GM18867 (cell line): ENCODE measurements around the gene PTPN14.
"Not testable (repeated sequence)": the region's sequence is repeated elsewhere in the genome, so short reads cannot be mapped to it uniquely, and the experiment has no call there.

ENCODE experiments used
- ATAC-seq: cut with Tn5 transposase; IDR thresholded peaks from one replicate; pipeline ENCODE4 v1.9.1; 2021; ENCODE audit warnings: mild to moderate bottlenecking, moderate library complexity; ENCODE audit not compliant: unreplicated experiment

PTPN14 gene

DNA sequence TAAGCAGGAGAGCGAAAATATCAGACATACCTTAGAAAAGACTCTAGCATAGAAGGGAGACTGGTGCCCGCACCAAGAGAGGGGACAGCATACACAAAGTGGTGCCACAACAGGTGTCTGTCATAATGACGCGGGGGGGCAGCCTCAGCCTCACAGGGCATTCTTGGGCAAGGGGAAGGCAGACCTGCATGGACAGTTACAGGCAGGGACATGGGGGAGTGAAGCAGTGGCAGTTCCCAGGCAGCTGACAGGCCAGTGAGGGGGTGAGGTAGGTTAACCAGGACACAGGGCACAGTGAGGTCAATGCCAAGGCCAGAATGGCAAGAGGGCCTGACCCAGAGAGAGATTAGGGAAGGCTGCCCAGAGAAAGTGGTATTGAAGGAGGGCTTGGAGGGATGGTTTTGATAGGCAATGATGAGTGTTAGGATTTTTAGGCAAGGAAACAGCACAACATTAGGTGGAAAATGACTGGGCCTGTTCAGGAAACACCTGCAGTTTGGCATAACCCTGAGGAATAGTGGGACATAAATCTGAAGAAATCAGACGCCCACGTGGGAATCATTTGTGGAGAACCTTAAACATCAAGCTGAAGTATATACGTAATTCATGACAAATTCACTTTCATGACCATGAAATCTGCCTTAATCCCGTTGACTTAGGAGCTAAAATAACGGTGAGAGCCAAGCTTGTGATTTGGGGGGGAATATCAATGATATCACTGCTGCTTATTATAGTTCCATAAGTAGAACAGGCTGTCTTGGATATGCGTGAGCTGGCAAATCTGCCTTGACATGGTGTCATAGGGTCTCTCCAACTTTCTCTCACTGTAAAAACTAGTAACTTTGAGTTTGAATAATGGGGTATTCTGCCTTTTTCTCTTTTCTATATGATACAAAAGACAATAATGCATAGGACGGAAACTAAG, 8.9 kb downstream of the PTPN14 start:
- ATAC-seq = no peak

DNA sequence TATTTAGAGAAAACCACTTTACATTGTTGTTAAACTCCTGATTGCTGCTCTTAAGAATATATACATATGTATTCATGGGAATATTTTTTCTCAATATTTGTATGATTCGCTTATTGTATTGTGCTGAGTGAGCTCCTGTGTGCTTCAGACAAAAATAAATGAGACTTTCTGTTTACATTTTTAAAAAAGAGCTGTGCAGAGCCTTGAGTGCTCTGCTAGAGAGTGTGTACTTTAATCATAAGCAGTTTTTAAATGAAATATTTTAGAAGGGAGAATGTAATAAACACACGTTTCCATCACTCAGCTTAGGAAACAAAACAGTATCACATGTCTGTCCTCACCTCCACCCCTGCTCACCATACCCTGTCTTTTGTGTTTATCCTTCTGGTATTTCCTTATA, 9.7 kb downstream of the PTPN14 start:
- no peak for ATAC-seq

- no peak for ATAC-seq
Observed at GRCh38 chr1:214541206-214541605, 10.2 kb downstream of the PTPN14 start.

- ATAC-seq = no peak
Observed at GRCh38 chr1:214540324-214540723, 11.1 kb downstream of the PTPN14 start.

GRCh38 chr1:214538496-214538895, 12.9 kb downstream of the PTPN14 start:
- no peak for ATAC-seq

GRCh38 chr1:214537872-214538473, 13.4 kb downstream of the PTPN14 start:
- no peak for ATAC-seq

- ATAC-seq = no peak
Observed at GRCh38 chr1:214537219-214537618, 14.2 kb downstream of the PTPN14 start.

DNA sequence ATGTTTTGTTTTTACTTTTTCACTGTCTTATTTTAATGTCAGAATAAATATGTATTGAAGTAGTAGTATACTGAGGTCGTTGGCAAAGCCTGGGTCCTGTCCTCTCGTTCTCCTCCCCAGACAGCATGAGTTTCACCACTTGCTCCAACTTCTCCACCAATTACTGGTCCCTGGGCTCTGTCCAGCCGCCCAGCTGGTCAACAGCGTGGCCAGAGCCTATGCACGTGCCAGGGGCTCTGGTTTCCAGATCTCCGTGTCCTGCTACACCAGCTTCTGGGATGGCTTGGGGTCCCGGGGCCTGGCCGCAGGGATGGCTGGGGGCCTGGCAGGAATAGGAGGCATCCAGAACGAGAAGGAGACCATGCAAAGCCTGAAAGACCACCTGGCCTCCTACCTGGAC, 19.3 kb downstream of the PTPN14 start:
- no peak for ATAC-seq

DNA sequence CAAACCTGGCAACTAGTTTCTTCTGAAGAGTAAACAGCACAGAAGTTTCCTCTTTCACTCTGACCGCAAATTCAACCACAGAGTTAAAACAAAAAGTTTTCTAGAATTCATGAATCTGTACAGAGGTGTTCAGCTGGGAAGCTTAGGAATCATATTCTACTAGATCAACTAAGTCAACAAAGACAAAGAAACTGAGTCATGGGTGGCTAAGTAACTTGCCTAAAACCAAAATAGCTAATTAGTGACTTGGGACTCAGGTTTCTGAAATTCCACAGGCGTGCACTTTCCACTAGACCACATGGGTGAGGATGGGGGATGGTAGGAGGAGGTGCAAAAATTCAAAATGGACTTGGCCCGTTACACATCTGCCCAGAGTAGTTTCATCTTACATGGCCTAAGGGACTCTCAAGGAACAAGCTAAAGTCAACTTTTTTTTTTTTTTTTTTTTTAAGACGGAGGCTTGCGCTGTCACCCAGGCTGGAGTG, 25.8 kb downstream of the PTPN14 start:
- peak; percentile 67 for ATAC-seq

DNA sequence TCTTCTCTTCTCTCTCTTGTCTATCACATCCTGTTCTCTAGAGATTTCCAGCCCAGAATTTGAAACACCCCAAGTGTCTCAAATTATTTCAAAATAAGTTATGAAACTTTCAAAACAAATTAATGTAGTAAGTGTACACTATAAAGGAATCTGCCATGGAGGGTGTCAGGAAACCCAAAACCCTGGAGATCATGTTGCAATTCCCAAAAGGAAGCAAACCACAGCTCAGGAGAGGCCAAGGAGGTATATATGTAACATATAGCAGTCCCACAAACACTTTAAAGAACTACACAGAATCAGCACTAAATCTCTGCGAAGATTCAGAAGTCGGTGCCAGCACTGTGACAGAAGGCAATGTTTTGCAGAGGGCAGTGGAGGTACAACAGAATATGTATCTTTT, 26.6 kb downstream of the PTPN14 start:
- ATAC-seq = no peak

- no peak for ATAC-seq
Observed at GRCh38 chr1:214523124-214523824, 28.1 kb downstream of the PTPN14 start.

- ATAC-seq = not testable (repeated sequence)
Observed at GRCh38 chr1:214521458-214521857, 29.9 kb downstream of the PTPN14 start.

DNA sequence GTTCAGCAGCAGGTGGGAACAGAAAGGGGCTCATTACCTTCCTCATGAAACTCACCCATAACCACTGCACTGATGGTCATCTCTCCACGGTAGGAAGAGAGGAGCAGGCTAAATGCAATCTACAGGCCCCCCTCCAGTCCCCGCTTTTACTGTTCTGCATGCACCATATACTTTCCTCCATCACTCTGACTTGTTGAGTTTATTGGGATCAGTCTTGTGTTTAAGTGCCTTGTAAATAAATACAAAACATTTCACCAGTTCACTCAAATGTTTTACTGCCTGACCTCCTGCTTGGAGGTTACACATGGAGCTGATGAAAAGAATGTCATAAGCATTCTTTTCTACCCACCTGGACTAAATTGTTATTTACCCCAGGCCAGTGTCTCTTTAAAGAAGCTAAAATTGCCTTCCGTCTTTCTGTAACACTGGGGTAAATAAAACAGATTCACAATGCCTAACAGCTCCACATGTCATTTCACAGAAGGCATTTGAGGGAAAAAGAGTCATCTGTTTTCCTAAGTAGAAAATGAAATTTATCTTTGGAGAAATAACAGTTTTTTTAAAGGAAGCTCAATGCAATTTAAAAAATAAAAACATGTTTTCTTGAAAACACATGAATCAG, 30.7 kb downstream of the PTPN14 start:
- ATAC-seq = no peak

GRCh38 chr1:214518361-214518760, 33.0 kb downstream of the PTPN14 start:
- ATAC-seq = no peak

- ATAC-seq = no peak
Observed at GRCh38 chr1:214516434-214517326, 34.7 kb downstream of the PTPN14 start.

DNA sequence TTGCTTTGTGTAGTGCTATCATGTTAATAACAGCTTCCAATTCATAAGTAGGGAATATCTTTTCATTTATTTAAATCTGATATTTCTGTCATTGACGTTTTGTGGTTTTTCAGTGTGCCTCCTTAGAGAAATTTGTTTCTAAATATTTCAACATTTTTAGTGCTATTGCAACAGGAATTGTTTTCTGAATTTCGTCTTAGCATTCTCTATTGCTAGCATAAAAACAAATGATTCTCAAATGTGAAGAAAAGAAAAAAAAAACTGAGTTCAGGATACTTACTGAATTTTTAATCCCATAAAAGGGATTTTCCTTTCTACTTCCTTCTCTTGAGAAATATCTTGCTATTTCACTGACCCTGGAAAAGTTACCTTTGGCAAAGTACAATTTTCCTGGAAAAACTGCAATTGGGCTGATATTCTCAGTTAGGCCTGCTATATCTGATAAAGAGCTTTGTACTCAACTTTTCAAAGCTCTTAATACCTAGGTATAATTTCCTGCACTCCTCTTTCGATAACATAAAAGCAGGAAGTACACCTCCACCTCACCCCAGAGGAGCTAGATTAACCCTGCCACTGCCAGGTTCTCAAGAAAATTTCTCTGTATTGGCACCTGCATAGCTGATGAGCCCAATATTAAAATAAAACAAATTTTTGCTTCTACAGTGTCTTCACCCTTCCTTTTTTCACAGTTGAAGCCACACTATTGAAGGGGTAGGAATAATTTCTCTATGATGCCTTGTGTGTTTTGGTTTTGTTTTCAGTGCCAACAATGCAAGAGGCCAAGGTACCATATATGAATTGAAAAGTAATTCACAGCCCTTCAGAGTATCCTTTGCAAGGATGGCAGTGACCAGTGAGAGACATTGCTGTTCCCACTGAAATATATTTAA, 35.6 kb downstream of the PTPN14 start:
- ATAC-seq = peak; percentile 71

DNA sequence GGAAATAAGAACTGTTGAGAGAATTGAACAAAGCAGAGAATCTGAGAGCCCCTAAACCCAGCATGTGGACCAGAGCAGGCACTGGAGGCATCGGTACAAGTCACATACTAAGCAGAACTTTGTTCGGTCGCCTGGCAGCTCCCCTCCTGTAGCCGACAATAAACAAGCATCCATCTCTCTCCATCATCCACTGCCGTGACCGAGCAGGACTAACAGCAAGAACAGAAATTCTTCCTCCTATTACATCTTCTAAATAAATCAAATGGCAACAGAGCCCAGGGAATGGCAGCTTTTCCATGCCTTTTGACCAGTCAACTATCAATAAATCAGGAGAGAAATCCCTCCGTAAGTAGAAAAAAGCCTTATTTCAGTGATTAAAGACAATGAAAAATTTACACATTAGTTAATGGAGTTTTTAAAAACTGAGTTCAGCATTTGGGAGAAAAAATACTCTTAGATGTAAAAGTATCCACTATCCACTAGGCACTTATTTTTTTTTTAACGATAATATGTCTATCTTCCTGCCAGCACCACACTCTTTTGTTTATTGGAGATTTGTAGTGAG, 36.5 kb downstream of the PTPN14 start:
- ATAC-seq = no peak

DNA sequence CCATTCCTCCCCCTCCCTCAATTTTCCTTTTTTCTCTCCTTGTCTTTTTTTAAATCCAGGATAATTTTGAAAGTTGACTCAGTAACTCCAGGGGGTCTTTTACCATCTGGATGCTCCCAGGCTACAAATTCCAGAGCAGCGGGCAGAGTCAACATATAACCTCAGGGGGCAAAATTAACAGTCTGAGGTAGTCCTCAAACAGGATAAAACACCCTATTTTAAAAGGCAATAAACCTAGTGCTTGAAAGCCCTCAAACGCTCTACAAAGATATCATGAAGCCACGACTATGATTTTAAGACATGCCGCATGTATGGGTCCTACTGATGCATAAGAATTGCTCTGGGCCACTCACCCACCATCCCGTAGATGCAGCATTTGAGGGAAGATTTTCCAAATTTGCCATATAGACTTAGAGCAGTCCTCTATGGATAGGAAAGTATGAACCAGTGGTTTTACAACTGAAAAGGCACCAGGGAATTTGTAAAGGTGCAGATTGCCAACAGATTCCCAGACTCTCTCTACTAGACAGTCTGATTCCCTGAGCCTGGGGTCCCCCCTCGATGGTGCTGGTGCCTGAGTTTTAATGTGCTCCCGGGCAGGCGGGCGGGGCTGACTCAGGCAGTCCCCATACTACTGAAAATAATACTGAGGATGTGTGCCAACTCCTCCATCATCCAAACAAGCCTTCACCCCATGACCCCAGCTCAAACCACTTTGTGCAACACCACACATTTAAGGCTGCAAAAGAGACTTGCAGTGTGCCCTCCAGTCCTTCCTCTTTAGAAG, 37.2 kb downstream of the PTPN14 start:
- ATAC-seq = no peak
